GM20000 (cell line): ENCODE measurements around the gene ZNF581.
A peak's percentile ranks its signal among the peaks of the same experiment; 100 is the strongest.

ENCODE experiments used
- DNase-seq: peaks from one replicate; pipeline ENCODE4 v3.0.0; 2012; ENCODE audit warnings: low spot score
- CTCF ChIP-seq: IDR thresholded peaks from 2 replicates; pipeline ENCODE4 v1.5.1; 2012; ENCODE audit warnings: mild to moderate bottlenecking, control low read depth; ENCODE audit errors: extremely low read depth, missing control alignments

The ZNF581 gene

GRCh38 chr19:55674841-55675660 is 31.6 kb downstream of the ZNF581 start, which contains the start of gene EPN1:
Gene EPN1 (plus strand): TSS chr19:55675226. CDS start chr19:55678628, 3,402 bp downstream.
- peak; percentile 99 for DNase-seq
- TF ChIP-seq CTCF: no peak

GRCh38 chr19:55675661-55676354 is 32.4 kb downstream of the ZNF581 start:
- no peak for TF ChIP-seq CTCF
- DNase-seq: no peak

GRCh38 chr19:55676383-55676782 is 32.9 kb downstream of the ZNF581 start:
- TF ChIP-seq CTCF: no peak
- DNase-seq: no peak

GRCh38 chr19:55676889-55677505 is 33.5 kb downstream of the ZNF581 start:
- TF ChIP-seq CTCF: no peak
- DNase-seq: no peak

GRCh38 chr19:55677572-55678028 is 34.2 kb downstream of the ZNF581 start:
- DNase-seq: no peak
- no peak for TF ChIP-seq CTCF

GRCh38 chr19:55678121-55678671 is 34.7 kb downstream of the ZNF581 start:
- TF ChIP-seq CTCF: no peak
- DNase-seq: peak; percentile 88
